Measurements from ENCODE around the gene CTDSP2.

- no peak for TF ChIP-seq CTCF (IDR thresholded peaks at IDR 0.05; ENCODE audit: insufficient read depth, low read depth, low read length)
- TF ChIP-seq EZH2 (IDR thresholded peaks at IDR 0.05; ENCODE audit: insufficient read depth, low read length) = no peak
These were observed 18.7 kb upstream of the CTDSP2 start for GRCh38 chr12:57865084-57865751.
